ENCODE measurements around the gene GSDMA.

DNA sequence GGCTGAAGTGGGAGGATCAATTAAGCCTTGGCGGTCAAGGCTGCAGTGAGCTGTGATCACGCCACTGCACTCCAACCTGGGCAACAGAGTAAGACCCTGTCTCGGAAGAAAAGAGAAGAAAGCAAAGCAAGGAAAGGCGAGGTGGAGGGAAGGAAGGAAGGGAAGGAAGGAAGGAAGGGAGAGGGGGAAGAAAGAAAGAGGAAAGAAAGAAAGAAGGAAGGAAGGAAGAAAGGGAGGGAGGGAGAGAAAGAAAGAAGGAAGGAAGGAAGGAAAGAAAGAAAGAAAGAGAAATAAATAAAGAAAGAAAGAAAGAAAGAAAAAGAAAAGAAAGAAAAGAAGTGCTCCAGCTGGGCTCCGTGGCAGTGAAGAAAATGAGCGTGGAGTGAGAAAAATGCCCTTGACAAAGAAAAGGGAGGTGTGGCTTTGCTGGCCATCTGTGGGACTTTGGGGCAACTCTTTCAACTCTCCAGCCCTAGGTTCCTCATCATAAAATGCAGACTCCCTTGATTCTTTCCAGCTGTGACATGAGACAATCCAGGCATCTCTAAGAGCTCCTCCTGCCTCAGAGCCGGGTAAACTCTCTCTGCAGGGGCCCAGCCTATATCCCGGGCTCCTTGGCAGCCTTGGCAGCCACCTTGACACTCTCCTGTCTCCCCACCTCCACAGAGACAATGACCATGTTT lies 2.4 kb downstream of the GSDMA start:
- TF ChIP-seq, protein P1, sequence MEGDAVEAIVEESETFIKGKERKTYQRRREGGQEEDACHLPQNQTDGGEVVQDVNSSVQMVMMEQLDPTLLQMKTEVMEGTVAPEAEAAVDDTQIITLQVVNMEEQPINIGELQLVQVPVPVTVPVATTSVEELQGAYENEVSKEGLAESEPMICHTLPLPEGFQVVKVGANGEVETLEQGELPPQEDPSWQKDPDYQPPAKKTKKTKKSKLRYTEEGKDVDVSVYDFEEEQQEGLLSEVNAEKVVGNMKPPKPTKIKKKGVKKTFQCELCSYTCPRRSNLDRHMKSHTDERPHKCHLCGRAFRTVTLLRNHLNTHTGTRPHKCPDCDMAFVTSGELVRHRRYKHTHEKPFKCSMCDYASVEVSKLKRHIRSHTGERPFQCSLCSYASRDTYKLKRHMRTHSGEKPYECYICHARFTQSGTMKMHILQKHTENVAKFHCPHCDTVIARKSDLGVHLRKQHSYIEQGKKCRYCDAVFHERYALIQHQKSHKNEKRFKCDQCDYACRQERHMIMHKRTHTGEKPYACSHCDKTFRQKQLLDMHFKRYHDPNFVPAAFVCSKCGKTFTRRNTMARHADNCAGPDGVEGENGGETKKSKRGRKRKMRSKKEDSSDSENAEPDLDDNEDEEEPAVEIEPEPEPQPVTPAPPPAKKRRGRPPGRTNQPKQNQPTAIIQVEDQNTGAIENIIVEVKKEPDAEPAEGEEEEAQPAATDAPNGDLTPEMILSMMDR (tag by site-specific recombination; IDR thresholded peaks at IDR 0.05), result no peak
- TF ChIP-seq HOXA7 (CRISPR knock-in tag; IDR thresholded peaks at IDR 0.05; ENCODE audit: borderline replicate concordance) (no peak), BCL11A (tag by site-specific recombination; IDR thresholded peaks at IDR 0.05; ENCODE audit: low read depth) (no peak), RBAK (tag by site-specific recombination; IDR thresholded peaks at IDR 0.05) (no peak), HOXD13 (CRISPR knock-in tag; IDR thresholded peaks at IDR 0.05; ENCODE audit: borderline replicate concordance) (no peak), ZNF274 (IDR thresholded peaks at IDR 0.05; ENCODE audit: low read length) (no peak), ZNF274 (tag by site-specific recombination; IDR thresholded peaks at IDR 0.05; ENCODE audit: borderline replicate concordance) (no peak)
- TF ChIP-seq, protein P2, sequence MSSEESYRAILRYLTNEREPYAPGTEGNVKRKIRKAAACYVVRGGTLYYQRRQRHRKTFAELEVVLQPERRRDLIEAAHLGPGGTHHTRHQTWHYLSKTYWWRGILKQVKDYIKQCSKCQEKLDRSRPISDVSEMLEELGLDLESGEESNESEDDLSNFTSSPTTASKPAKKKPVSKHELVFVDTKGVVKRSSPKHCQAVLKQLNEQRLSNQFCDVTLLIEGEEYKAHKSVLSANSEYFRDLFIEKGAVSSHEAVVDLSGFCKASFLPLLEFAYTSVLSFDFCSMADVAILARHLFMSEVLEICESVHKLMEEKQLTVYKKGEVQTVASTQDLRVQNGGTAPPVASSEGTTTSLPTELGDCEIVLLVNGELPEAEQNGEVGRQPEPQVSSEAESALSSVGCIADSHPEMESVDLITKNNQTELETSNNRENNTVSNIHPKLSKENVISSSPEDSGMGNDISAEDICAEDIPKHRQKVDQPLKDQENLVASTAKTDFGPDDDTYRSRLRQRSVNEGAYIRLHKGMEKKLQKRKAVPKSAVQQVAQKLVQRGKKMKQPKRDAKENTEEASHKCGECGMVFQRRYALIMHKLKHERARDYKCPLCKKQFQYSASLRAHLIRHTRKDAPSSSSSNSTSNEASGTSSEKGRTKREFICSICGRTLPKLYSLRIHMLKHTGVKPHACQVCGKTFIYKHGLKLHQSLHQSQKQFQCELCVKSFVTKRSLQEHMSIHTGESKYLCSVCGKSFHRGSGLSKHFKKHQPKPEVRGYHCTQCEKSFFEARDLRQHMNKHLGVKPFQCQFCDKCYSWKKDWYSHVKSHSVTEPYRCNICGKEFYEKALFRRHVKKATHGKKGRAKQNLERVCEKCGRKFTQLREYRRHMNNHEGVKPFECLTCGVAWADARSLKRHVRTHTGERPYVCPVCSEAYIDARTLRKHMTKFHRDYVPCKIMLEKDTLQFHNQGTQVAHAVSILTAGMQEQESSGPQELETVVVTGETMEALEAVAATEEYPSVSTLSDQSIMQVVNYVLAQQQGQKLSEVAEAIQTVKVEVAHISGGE (tag by site-specific recombination; conservative IDR thresholded peaks at IDR 0.05; ENCODE audit: low read depth), result no peak
- TF ChIP-seq, protein P3, sequence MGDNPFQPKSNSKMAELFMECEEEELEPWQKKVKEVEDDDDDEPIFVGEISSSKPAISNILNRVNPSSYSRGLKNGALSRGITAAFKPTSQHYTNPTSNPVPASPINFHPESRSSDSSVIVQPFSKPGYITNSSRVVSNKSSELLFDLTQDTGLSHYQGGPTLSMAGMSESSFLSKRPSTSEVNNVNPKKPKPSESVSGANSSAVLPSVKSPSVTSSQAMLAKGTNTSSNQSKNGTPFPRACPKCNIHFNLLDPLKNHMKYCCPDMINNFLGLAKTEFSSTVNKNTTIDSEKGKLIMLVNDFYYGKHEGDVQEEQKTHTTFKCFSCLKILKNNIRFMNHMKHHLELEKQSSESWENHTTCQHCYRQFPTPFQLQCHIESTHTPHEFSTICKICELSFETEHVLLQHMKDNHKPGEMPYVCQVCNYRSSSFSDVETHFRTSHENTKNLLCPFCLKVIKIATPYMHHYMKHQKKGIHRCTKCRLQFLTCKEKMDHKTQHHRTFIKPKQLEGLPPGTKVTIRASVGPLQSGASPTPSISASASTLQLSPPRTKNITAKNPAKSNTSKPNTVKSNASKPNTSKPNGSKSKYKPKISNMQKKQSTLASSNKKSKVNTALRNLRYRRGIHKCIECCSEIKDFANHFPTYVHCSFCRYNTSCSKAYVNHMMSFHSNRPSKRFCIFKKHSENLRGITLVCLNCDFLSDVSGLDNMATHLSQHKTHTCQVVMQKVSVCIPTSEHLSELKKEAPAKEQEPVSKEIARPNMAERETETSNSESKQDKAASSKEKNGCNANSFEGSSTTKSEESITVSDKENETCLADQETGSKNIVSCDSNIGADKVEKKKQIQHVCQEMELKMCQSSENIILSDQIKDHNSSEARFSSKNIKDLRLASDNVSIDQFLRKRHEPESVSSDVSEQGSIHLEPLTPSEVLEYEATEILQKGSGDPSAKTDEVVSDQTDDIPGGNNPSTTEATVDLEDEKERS (tag by site-specific recombination; IDR thresholded peaks at IDR 0.05), result no peak
